Stimulated activated CD4-positive, alpha-beta T cell treated with anti-CD3 and anti-CD28 coated beads, Interleukin-1b, Interleukin-23, amount 100 ng/mL, for 24 hours (primary cell): ENCODE data around the gene ARL8A.
"Not testable (repeated sequence)": the region's sequence is repeated elsewhere in the genome, so short reads cannot be mapped to it uniquely, and the experiment has no call there.

ENCODE experiments used
- DNase-seq, 4 experiments: peaks; one replicate each; pipeline ENCODE4 v3.0.0-alpha.2; 2020; ENCODE audit warnings: low read depth in 4 of 4, low spot score in 1 of 4

ARL8A gene

GRCh38 chr1:202144402-202145067 lies at the start of gene ARL8A:
Gene ARL8A, minus strand, starts transcription at chr1:202144737. Its CDS starts 165 bp downstream, at chr1:202144572.
- peak in 1 of 4 experiments; percentile 64 for DNase-seq

DNA sequence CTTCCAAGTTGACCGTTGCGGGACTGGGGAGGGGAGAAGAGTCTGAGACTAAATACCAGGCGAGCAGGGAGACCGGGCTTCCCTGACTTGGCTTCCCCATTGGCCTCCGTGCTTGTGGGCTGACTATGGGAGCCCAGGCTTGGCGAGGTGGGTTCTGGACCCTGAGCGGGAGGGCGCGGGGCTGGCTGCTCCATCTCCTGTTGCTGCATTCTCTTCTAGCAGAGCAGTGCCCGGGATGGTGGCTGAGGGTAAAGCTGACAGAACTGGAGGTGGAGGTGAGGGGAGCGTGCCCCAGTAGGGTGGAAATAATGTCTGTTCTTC lies 49.8 kb upstream of the ARL8A start:
- DNase-seq: no peak

DNA sequence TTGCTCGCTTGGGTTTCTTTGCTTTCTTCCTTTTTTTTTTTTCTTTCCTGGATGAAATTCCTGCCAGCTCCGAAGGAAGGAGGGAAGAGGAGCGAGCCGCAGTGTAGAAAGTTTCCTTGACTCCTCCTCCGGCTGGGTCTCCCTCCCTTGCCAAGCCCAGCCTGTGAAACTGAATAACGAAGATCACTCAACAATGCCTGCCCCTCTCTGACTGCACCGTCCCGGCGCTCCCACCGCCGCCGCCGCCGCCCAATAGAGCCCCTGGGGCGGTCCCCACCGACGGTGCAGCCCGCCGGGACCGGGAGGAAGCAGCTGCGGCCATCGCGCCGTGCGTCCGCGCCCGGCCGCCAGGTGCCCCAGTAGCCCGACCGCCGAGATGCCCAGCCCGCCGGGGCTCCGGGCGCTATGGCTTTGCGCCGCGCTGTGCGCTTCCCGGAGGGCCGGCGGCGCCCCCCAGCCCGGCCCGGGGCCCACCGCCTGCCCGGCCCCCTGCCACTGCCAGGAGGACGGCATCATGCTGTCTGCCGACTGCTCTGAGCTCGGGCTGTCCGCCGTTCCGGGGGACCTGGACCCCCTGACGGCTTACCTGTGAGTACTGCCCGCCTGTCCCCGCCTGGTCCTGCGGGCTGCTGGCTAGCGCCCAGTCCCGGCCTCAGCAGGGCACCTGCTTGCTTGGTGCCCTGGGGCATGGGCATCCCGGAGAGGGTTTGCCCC lies 49.2 kb upstream of the ARL8A start, which contains the start of gene LGR6:
Gene LGR6, plus strand, starts transcription at position 186 of the 714 bp plus-strand sequence. Its CDS starts 191 bp downstream, at position 377.
- no peak for DNase-seq

DNA sequence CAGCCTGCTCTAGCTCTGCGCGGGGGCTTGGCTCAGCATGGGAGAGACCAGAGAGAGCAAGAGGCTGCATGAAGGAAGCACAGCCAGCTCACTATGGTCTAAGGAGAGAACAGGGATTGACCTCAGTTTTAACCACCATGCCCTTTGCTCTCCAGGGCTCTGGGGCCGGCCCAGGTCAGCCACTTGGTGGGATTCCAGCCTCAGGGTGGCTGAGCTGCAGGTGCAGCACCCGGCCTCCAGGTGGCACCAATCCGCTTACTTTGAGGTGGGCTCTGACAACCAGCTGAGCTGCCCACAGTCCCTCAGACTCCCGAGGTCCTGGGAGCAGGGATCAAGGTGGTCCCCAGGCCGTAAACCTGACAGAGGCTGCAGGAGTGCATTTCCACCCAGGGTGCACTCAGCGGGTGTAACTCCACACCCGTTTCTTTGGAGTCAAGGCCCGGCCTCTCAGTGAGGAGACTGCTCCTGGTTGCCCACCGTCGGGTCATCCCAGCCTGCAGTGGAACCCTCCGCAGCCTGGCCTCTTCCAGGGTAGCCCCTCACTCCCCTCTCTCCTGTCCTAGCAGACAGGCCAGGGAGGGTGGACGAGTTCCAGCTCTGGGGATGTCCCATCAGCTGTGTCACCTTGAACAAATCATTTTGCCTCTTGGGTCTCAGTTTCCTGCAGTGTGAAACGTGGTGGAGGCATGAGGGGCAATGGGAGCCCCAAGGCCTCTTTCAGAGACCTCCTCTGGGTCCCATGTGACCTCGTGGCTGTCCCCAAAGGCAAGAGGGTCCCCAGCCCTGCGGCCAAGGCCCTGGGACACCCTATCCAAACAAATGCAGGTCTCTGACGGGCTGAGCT lies 48.5 kb upstream of the ARL8A start:
- DNase-seq: peak; percentile 16 to 34 (median 29)

- not testable (repeated sequence) for DNase-seq
Measured at GRCh38 chr1:202191391-202191790, 46.9 kb upstream of the ARL8A start.

DNA sequence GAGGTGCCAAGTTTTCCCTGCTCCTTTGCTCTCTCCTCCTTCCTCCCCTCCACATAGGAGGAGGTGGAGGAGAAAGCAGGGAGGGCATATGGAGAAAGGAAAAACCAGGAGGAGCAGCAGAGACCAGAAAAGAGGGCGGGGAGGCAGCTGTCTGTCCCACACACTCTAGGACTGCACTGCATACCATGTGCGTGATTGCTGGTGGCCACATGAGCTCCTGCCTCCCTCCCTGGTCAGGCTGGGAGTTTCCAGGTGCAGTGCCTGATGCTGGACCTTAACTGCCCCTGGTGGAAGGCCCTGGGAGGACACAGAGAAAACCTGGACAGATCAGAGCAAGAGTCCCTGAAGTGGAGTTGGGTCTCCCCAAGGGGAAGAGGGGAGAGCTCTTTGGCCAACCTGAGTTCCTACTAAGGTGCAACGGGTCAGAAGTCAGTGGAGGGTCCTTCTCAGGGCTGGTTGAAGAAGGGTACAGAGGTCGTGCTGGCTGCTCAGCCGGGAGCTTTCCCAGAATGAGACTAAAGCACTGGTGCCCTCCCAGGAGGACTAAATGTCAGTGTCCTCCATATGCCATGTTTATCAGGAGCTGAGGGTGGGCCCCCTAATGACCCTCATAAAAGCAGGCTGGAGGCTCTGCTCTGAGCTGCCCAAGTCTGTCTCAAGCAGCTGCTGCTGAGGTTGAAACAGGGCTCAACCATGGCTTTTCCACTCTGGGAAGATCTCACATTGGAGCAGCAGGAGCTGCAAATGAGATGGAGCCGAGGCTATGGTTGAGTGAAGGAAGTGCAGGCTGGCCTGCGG lies 45.6 kb upstream of the ARL8A start:
- no peak for DNase-seq

DNA sequence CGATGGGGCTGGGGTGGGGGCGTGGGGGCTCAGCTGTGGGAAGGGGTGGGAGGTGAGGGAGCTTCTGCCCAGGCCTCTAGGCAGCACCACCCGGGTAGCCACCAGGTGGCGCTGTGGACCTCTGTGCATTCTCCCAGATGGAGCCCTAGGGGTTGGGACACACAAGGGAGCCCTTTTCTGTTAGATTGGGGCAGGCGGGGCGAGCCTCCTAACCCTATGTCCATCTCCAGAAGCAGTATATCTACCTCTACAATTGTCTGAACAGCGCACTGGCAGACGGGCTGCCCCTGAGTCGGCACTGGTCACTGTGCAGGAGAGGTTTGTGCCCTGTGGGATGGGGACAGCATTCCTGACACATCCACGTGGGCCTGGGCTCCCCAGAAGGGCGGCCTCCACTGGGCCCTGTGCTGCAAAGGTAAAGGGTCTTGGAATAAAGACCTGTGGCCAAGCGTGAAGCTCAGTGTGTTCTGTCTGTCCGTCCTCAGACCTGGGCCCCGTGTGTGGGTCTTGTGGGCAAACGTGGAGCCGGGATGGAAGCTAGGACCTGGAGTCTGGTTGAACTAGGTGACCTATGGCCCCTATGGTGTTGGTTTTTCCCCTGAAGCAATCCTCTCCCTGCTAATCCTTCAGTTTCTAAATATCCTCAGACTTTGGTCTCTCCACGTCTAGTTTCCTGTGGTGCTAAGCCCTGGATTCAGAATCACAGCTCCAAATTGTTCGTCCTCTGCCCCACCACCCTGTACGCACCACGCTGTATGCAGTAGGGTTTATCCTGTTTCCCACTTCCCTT lies 44.7 kb upstream of the ARL8A start:
- peak; percentile 66 to 82 (median 72) for DNase-seq

- no peak for DNase-seq
Measured at GRCh38 chr1:202187697-202188407, 43.3 kb upstream of the ARL8A start.

- DNase-seq: no peak
Measured at GRCh38 chr1:202187041-202187671, 42.6 kb upstream of the ARL8A start.

GRCh38 chr1:202186327-202186726 lies 41.8 kb upstream of the ARL8A start:
- no peak for DNase-seq

DNA sequence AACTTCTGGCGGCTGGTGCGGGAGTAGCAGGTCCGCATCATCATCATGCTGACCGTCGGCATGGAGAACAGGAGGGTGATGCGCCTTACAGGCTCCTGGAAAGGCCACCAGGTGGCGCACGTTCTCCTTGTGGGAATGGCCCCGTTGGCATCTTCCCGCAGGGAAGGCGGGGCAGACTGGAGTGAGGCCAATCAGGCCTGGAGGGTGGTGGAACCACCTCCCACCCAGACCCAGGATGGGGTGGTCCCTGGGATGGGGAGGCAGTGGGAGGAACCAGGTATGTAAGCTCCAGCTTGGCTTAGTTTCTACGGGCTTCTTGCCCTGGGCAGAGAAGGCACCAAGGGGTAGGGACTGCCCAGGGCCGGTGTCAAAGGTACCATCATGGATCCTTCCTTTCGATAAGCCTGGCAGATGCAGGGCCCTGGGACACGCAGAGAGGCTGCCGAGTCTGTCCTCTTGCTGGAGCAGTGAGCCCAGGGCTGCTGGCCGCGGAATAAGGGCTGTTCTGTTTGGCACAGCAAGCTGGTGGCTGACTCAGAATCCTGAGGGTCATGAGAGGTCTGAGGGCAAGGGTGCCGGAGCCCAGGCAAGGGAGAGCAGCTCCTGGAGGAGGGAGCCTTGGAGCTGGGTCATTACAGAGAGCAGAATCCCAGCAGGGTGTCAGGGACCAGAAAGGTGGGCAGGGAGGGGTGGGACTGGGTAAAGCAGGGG lies 40.4 kb upstream of the ARL8A start:
- DNase-seq: peak in 3 of 4 experiments; percentile 52 to 71 (median 54)

DNA sequence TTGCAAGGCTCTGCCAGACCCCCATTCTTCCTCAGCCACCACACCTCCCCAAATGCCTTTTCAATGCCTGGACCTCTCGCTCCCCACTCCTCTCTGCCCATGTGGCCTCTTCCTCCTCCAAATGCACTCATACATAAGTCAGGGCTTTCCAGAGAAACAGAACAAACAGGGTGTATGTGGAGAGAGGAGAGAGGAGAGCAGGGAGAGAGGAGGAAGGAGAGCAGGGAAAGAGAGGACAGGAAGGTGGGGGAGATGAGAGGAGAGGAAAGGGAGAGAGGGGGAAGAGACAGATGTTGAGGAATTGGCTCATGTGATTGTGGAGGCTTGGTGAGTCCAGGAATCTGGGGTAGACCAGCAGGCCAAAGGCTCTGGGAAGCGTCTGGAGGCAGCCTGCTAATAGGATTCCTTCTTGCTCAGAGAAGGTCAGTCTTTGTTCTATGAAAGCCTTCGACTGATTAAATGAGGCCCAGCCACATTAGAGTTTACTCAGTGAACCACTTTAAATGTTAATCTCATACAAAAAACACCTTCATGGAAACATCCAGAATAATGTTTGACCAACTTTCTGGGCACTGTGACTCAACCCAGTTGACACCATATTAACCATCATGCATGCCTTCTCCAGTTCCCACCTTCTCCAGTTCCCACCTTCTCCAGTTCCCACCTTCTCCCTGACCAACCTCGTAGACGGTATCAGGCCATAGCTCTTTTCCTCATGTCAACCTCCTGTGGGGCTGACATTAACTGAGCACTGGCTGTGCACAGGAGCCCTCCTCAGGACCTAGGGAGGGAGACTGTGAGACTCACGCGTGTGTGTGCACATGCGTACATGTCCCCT lies 37.7 kb upstream of the ARL8A start:
- DNase-seq: no peak

- DNase-seq: no peak
Measured at GRCh38 chr1:202181586-202181985, 37.0 kb upstream of the ARL8A start.

- not testable (repeated sequence) for DNase-seq
Measured at GRCh38 chr1:202180751-202181139, 36.2 kb upstream of the ARL8A start.

GRCh38 chr1:202179828-202180750 lies 35.6 kb upstream of the ARL8A start:
- DNase-seq: no peak
